ENCODE data around the gene SPINK4.

- no peak for TF ChIP-seq CTCF (IDR thresholded peaks at IDR 0.05)
- TF ChIP-seq POLR2A (IDR thresholded peaks at IDR 0.05), result no peak
Observed at GRCh38 chr9:33250458-33250995, 10.6 kb downstream of the SPINK4 start.

Data from uterus (tissue), 2 donors.